ENCODE data around the gene USP46. TPM values are rescaled to one million over a fixed set of nuclear protein-coding genes. Genes with fewer than 3 reads are reported as not detected.

The USP46 gene
- total RNA-seq, 1 experiment from 2014 or later: 16.5 TPM

DNA sequence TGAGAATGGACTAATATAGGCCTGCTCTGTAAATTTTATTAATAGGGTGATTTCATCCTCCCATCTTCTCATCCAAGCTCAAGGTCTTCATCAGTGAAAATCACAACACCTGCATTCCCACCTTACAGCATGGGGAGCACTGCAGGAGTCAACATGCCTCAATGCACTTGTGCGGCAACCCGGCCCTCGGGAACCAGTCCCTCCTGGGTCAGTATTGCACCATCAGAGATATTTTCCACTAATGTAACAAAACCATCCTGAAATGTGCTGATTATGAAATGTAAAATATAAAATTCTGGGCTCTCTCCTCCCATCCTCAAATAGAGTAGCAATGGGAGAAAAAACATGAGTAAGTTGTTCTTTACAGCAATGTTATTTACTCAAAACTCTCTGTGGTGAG is 13.0 kb downstream of the USP46 start:
- no peak for DNase-seq (ENCODE audit: low spot score)
- H3K27me3 ChIP-seq (replicated peaks; ENCODE audit: insufficient read depth, low read depth, low read length, poor library complexity): no peaks in the 10 kb centered on the region
- TF ChIP-seq, protein P1, sequence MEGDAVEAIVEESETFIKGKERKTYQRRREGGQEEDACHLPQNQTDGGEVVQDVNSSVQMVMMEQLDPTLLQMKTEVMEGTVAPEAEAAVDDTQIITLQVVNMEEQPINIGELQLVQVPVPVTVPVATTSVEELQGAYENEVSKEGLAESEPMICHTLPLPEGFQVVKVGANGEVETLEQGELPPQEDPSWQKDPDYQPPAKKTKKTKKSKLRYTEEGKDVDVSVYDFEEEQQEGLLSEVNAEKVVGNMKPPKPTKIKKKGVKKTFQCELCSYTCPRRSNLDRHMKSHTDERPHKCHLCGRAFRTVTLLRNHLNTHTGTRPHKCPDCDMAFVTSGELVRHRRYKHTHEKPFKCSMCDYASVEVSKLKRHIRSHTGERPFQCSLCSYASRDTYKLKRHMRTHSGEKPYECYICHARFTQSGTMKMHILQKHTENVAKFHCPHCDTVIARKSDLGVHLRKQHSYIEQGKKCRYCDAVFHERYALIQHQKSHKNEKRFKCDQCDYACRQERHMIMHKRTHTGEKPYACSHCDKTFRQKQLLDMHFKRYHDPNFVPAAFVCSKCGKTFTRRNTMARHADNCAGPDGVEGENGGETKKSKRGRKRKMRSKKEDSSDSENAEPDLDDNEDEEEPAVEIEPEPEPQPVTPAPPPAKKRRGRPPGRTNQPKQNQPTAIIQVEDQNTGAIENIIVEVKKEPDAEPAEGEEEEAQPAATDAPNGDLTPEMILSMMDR (conservative IDR thresholded peaks at IDR 0.05; ENCODE audit: low read depth, low read length): no peak
- no peak for TF ChIP-seq EZH2 (IDR thresholded peaks at IDR 0.05; ENCODE audit: borderline replicate concordance, low read depth, low read length, poor library complexity, severe bottlenecking)
- CTCF ChIA-PET: no interaction called here
- POLR2A ChIA-PET (ENCODE audit: low non-redundant PET): interaction anchor here (0.5 kb wide), 1 partner anchor 66 kb away, joined by 3 read pairs; no protein-coding TSS in a partner anchor
- H3K27ac ChIP-seq (ENCODE audit: low read depth, low read length, poor library complexity, severe bottlenecking): no peak overlapping the region
- no peak overlapping the region for H3K4me3 ChIP-seq (ENCODE audit: low read depth, low read length, poor library complexity, severe bottlenecking)
- no peaks in the 10 kb centered on the region for H3K9me3 ChIP-seq (ENCODE audit: low read depth, low read length, poor library complexity, severe bottlenecking)
- intact Hi-C loops (cut with micrococcal nuclease; ENCODE audit: unreplicated experiment): no loop called here
- BruUV-seq (replicated peaks): no TSS peak
- no peaks in the 10 kb centered on the region for H3K36me3 ChIP-seq (ENCODE audit: insufficient read depth, low read length, poor library complexity, severe bottlenecking)
- no peaks in the 10 kb centered on the region for H3K4me1 ChIP-seq (ENCODE audit: insufficient read depth, low read length, poor library complexity, severe bottlenecking)

DNA sequence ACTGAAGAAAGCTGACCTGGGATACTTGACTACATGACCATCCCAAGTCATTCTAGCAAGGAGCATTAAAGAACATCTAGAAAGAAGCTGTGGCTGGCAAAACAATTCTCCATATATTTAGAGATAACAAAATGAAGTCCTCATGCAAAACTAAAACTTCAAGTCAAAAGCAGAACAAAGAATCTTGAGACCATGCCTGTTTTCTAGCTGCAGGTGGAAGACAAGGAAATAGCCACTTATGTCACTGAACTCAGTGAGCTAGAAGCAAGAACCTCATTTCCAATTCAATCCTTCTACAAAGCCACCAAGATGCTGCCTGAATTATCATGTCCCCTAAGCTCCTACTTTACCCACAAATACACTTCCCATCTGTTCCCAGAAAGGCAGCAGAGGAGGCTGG is 13.8 kb downstream of the USP46 start:
- BruUV-seq (replicated peaks): no TSS peak
- H3K36me3 ChIP-seq (ENCODE audit: insufficient read depth, low read length, poor library complexity, severe bottlenecking): no peaks in the 10 kb centered on the region
- intact Hi-C loops (cut with micrococcal nuclease; ENCODE audit: unreplicated experiment): no loop called here
- no peaks in the 10 kb centered on the region for H3K9me3 ChIP-seq (ENCODE audit: low read depth, low read length, poor library complexity, severe bottlenecking)
- no peak for TF ChIP-seq EZH2 (IDR thresholded peaks at IDR 0.05; ENCODE audit: borderline replicate concordance, low read depth, low read length, poor library complexity, severe bottlenecking)
- TF ChIP-seq, protein P1 (conservative IDR thresholded peaks at IDR 0.05; ENCODE audit: low read depth, low read length): no peak
- H3K4me1 ChIP-seq (ENCODE audit: insufficient read depth, low read length, poor library complexity, severe bottlenecking): no peaks in the 10 kb centered on the region
- CTCF ChIA-PET: no interaction called here
- POLR2A ChIA-PET (ENCODE audit: low non-redundant PET): interaction anchor here (0.7 kb wide), 1 partner anchor 14 kb away, joined by 9 read pairs; the partner anchor contains the start of gene USP46
- DNase-seq (ENCODE audit: low spot score): no peak
- H3K27me3 ChIP-seq (replicated peaks; ENCODE audit: insufficient read depth, low read depth, low read length, poor library complexity): no peaks in the 10 kb centered on the region
- H3K4me3 ChIP-seq (ENCODE audit: low read depth, low read length, poor library complexity, severe bottlenecking): no peak overlapping the region
- H3K27ac ChIP-seq (ENCODE audit: low read depth, low read length, poor library complexity, severe bottlenecking): no peak overlapping the region

DNA sequence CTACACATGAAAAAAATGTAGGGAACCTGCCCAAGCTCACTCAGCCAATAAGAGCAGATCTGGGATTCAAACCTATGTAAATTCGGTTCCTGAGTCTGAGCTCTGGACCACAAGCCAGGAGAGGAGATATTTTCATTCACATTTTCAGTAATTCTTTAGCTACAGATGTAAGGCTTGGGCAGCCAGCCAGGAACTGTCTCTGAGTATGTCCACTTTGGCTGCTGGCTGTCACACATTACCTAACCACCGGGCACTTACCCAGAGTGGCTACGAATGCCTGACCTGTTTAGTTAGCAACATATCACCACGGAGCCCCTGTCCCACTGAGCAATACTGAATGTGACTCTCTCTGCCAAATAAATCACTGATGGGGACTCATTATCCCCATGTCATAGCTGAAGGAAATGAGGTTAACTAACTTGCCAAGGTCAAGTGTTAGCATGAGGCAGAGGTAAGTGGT is 15.3 kb downstream of the USP46 start:
- no peak for DNase-seq (ENCODE audit: low spot score)
- intact Hi-C loops (cut with micrococcal nuclease; ENCODE audit: unreplicated experiment): no loop called here
- POLR2A ChIA-PET (ENCODE audit: low non-redundant PET): no interaction called here

More for the DNA sequence above, 15.3 kb downstream of the USP46 start:
- CTCF ChIA-PET: interaction anchor here (0.7 kb wide), 1 partner anchor 443 kb away, joined by 6 read pairs; no protein-coding TSS in a partner anchor
- Histone ChIP-seq H3K27ac (ENCODE audit: low read depth, low read length, poor library complexity, severe bottlenecking) (no peak overlapping the region), H3K4me1 (ENCODE audit: insufficient read depth, low read length, poor library complexity, severe bottlenecking) (no peaks in the 10 kb centered on the region), H3K4me3 (ENCODE audit: low read depth, low read length, poor library complexity, severe bottlenecking) (no peak overlapping the region), H3K27me3 (replicated peaks; ENCODE audit: insufficient read depth, low read depth, low read length, poor library complexity) (no peaks in the 10 kb centered on the region), H3K9me3 (ENCODE audit: low read depth, low read length, poor library complexity, severe bottlenecking) (no peaks in the 10 kb centered on the region), H3K36me3 (ENCODE audit: insufficient read depth, low read length, poor library complexity, severe bottlenecking) (no peaks in the 10 kb centered on the region)
- TF ChIP-seq EZH2 (IDR thresholded peaks at IDR 0.05; ENCODE audit: borderline replicate concordance, low read depth, low read length, poor library complexity, severe bottlenecking): no peak
- TF ChIP-seq, protein P1 (conservative IDR thresholded peaks at IDR 0.05; ENCODE audit: low read depth, low read length): no peak
- no TSS peak for BruUV-seq (replicated peaks)
